Ovary (tissue), 9 donors: Measurements from ENCODE around the gene FBXL16. TPM values are rescaled to one million over a fixed set of nuclear protein-coding genes. Genes with fewer than 3 reads are reported as not detected.
"Not testable (repeated sequence)": the region's sequence is repeated elsewhere in the genome, so short reads cannot be mapped to it uniquely, and the experiment has no call there.

Source experiments
- DNase-seq, 5 donors: peaks; one replicate each; pipeline ENCODE4 v3.0.0-alpha.2; 2019 to 2020
- H3K27ac ChIP-seq, 2 donors: fragments of 200-600 bp; one replicate each; pipeline versions ENCODE4 v1.5.1 to v1.8.0; 2019 to 2022
- H3K27me3 ChIP-seq: fragments of 200-600 bp; one replicate; pipeline ENCODE4 v1.8.0; 2022
- H3K36me3 ChIP-seq: fragments of 200-600 bp; sonication (generic); one replicate; pipeline ENCODE4 v1.5.1; 2019
- H3K4me1 ChIP-seq: one replicate; pipeline ENCODE4 v1.8.1; 2013; ENCODE audit warnings: mild to moderate bottlenecking, moderate library complexity; ENCODE audit not compliant: insufficient read depth
- H3K4me3 ChIP-seq: fragments of 200-600 bp; sonication (generic); one replicate; pipeline ENCODE4 v1.5.1; 2017
- H3K9me3 ChIP-seq, 2 donors: fragments of 200-600 bp in 1 of 2; sonication (generic) in 1 of 2; one replicate each; pipeline versions ENCODE4 v1.5.1 to v1.8.1; 2013 to 2019; ENCODE audit warnings: mild to moderate bottlenecking in 1 of 2, moderate library complexity in 1 of 2
- CTCF ChIP-seq, 3 donors: fragments of 450-650 bp in 2 of 3; fragments of 200-600 bp in 1 of 3; IDR thresholded peaks; one replicate each; pipeline versions ENCODE4 v1.5.1 to v1.8.0; 2016 to 2022; ENCODE audit warnings: antibody characterized with exemption in 3 of 3, mild to moderate bottlenecking in 1 of 3
- EP300 ChIP-seq: sonication (generic); formaldehyde crosslinking; IDR thresholded peaks from one replicate; pipeline ENCODE4 v1.6.1; 2017; ENCODE audit warnings: antibody characterized with exemption
- POLR2A ChIP-seq: fragments of 450-650 bp; IDR thresholded peaks from one replicate; pipeline ENCODE4 v1.6.1; 2017; ENCODE audit warnings: antibody characterized with exemption, mild to moderate bottlenecking, moderate library complexity
- WGBS, 3 donors: extraction: QIAGEN DNeasy Blood & Tissue Kit in 1 of 3; methylation state at CpG; one replicate each; pipeline versions ENCODE4 v1.1.5 to v1.1.7; 2013 to 2017; 5-methylcytosine and 5-hydroxymethylcytosine counted together
- intact Hi-C, 4 donors: fragments of 100-400 bp; cut with DNase I; formaldehyde crosslinking; loops; one replicate each; pipeline versions ENCODE4 v1.11.0 to v1.15.1; 2022 to 2023
- polyA plus RNA-seq, 2 donors: library from polyadenylated mRNA; stranded (reverse); fragments of 200-250 nt in 1 of 2; fragments of 350-450 nt in 1 of 2; fragmentation: Illumina TruSeq in 1 of 2; extraction: RNeasy Lipid Tissue Mini Kit (QIAGEN cat#74804) in 1 of 2; gene quantifications; one replicate each; pipeline ENCODE4 v1.2.3, GENCODE V29; 2013 to 2014
- total RNA-seq, 7 donors: library from RNA; depleted of rRNA in 2 of 7; stranded (reverse); fragments of >200 nt in 2 of 7; fragmentation: NEBNext Ultra II Directional in 3 of 7; extraction: Animal tissue kit (Norgen Biotek cat#: 25700) in 3 of 7; gene quantifications; one replicate each; pipeline versions ENCODE4 v1.1.0 to v1.2.4, GENCODE V29; 2016 to 2023
- donor health status: DM: no; HTN: no; CAD: no; lungs with moderate emphysema.
- donor health status: DM: no; HTN: no; CAD: no.
- donor health status: Bipolar disorder and iron deficiency.
- donor health status: DM: yes; HTN: yes; CAD: no.
- donor health status: DM: no; HTN: no; CAD: no.
- donor health status: DM: yes; HTN: yes; CAD: no.

The FBXL16 gene
- total and polyA plus RNA-seq, 9 donors: 0.22 to 2.5 (median 0.95) TPM; not detected in 1

GRCh38 chr16:694187-694862, 11.3 kb downstream of the FBXL16 start:
- Histone ChIP-seq H3K36me3 (no peaks in the 10 kb centered on the region), H3K4me3 (no peak overlapping the region), H3K9me3 (no peaks in the 10 kb centered on the region), H3K4me1 (peaks cover 15% of the 10 kb centered on the region), H3K27me3 (no peaks in the 10 kb centered on the region), H3K27ac (no peak overlapping the region)
- 1 to 3% (median 2%) methylated on average over 31 to 64 of the region's 64 CpGs for WGBS, 3 donors
- TF ChIP-seq EP300: no peak
- TF ChIP-seq POLR2A: no peak
- TF ChIP-seq CTCF (IDR thresholded peaks at IDR 0.05): no peak
- intact Hi-C loops: no loop called here
- DNase-seq: no peak

- WGBS, 3 donors: 2 to 4% (median 4%) methylated on average over 15 to 37 of the region's 37 CpGs
- Histone ChIP-seq H3K27me3 (no peaks in the 10 kb centered on the region), H3K36me3 (no peaks in the 10 kb centered on the region), H3K9me3 (no peaks in the 10 kb centered on the region), H3K4me3 (no peak overlapping the region), H3K27ac (no peak overlapping the region), H3K4me1 (peaks cover 19% of the 10 kb centered on the region)
- intact Hi-C loops: no loop called here
- TF ChIP-seq CTCF (IDR thresholded peaks at IDR 0.05) (no peak), EP300 (no peak), POLR2A (no peak)
- DNase-seq: no peak
Measured at GRCh38 chr16:693766-694165, 11.8 kb downstream of the FBXL16 start.

GRCh38 chr16:693364-693763, 12.2 kb downstream of the FBXL16 start:
- 23 to 35% (median 32%) methylated on average over 17 to 22 of the region's 22 CpGs for WGBS, 3 donors
- Histone ChIP-seq H3K4me1 (peaks cover 21% of the 10 kb centered on the region), H3K27ac (no peak overlapping the region), H3K36me3 (no peaks in the 10 kb centered on the region), H3K9me3 (no peaks in the 10 kb centered on the region), H3K27me3 (no peaks in the 10 kb centered on the region), H3K4me3 (no peak overlapping the region)
- no peak for DNase-seq
- intact Hi-C loops: no loop called here
- TF ChIP-seq CTCF (IDR thresholded peaks at IDR 0.05) (no peak), EP300 (no peak), POLR2A (no peak)

- DNase-seq: no peak
- Histone ChIP-seq H3K9me3 (no peaks in the 10 kb centered on the region), H3K27me3 (no peaks in the 10 kb centered on the region), H3K4me3 (no peak overlapping the region), H3K27ac (no peak overlapping the region), H3K36me3 (no peaks in the 10 kb centered on the region), H3K4me1 (peaks cover 21% of the 10 kb centered on the region)
- intact Hi-C loops: no loop called here
- TF ChIP-seq CTCF (IDR thresholded peaks at IDR 0.05): no peak
- whole genome bisulfite sequencing, 3 donors: 67 to 68% (median 68%) methylated on average over 10 of the region's 10 CpGs
Measured at GRCh38 chr16:692356-693108, 13.1 kb downstream of the FBXL16 start.

GRCh38 chr16:691242-691641, 14.4 kb downstream of the FBXL16 start:
- WGBS, 3 donors: 83 to 89% (median 84%) methylated on average over 16 of the region's 16 CpGs
- H3K4me3 ChIP-seq, H3K36me3 ChIP-seq, H3K9me3 ChIP-seq, intact Hi-C loops, H3K27me3 ChIP-seq, H3K27ac ChIP-seq, DNase-seq: not testable (repeated sequence)
- peaks cover 21% of the 10 kb centered on the region for H3K4me1 ChIP-seq
